Lower lobe of right lung (tissue), 2 donors: Measurements from ENCODE around the gene VAT1L. TPM values are rescaled to one million over a fixed set of nuclear protein-coding genes. Genes with fewer than 3 reads are reported as not detected.
A peak's percentile ranks its signal among the peaks of the same experiment; 100 is the strongest.

Experiments used
- ATAC-seq, 2 donors: fragments of 200-7000 bp; cut with Tn5 transposase; one replicate each; pipeline ENCODE4 v1.9.1; 2020 to 2022; ENCODE audit warnings: mild to moderate bottlenecking in 2 of 2, moderate library complexity in 2 of 2
- DNase-seq: peaks from one replicate; pipeline ENCODE4 v3.0.0-alpha.2; 2020
- H3K27ac ChIP-seq: fragments of 200-600 bp; one replicate; pipeline ENCODE4 v1.8.0; 2022
- H3K27me3 ChIP-seq: fragments of 200-600 bp; one replicate; pipeline ENCODE4 v1.8.0; 2022; ENCODE audit warnings: low read depth
- H3K36me3 ChIP-seq: fragments of 200-600 bp; one replicate; pipeline ENCODE4 v1.8.0; 2022; ENCODE audit warnings: mild to moderate bottlenecking
- H3K4me1 ChIP-seq: fragments of 200-600 bp; one replicate; pipeline ENCODE4 v1.8.0; 2022
- H3K4me3 ChIP-seq: fragments of 200-600 bp; one replicate; pipeline ENCODE4 v1.8.0; 2022; ENCODE audit warnings: mild to moderate bottlenecking
- H3K9me3 ChIP-seq: fragments of 200-600 bp; one replicate; pipeline ENCODE4 v1.8.0; 2022
- intact Hi-C: fragments of 100-400 bp; cut with DNase I; formaldehyde crosslinking; loops from one replicate; pipeline ENCODE4 v1.11.0; 2022
- total RNA-seq: library from RNA; stranded (reverse); fragmentation: NEBNext Ultra II Directional; extraction: Animal tissue kit (Norgen Biotek cat#: 25700); gene quantifications from one replicate; pipeline ENCODE4 v1.2.1, GENCODE V29; 2021
- TF ChIP-seq, protein P1 (sequence below): fragments of 200-600 bp; IDR thresholded peaks from one replicate; pipeline ENCODE4 v1.8.0; 2022; ENCODE audit warnings: antibody characterized with exemption, mild to moderate bottlenecking
- donor health status: DM: no; HTN: yes; CAD: no; lungs with severe emphysema.

Gene VAT1L
- total RNA-seq, 1 donor from 2014 or later, result 0.38 TPM

GRCh38 chr16:77784441-77785372, 3.7 kb upstream of the VAT1L start:
- TF ChIP-seq, protein P1, sequence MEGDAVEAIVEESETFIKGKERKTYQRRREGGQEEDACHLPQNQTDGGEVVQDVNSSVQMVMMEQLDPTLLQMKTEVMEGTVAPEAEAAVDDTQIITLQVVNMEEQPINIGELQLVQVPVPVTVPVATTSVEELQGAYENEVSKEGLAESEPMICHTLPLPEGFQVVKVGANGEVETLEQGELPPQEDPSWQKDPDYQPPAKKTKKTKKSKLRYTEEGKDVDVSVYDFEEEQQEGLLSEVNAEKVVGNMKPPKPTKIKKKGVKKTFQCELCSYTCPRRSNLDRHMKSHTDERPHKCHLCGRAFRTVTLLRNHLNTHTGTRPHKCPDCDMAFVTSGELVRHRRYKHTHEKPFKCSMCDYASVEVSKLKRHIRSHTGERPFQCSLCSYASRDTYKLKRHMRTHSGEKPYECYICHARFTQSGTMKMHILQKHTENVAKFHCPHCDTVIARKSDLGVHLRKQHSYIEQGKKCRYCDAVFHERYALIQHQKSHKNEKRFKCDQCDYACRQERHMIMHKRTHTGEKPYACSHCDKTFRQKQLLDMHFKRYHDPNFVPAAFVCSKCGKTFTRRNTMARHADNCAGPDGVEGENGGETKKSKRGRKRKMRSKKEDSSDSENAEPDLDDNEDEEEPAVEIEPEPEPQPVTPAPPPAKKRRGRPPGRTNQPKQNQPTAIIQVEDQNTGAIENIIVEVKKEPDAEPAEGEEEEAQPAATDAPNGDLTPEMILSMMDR, result no peak
- Histone ChIP-seq H3K4me3 (no peak overlapping the region), H3K36me3 (no peaks in the 10 kb centered on the region), H3K27me3 (peaks cover 34% of the 10 kb centered on the region), H3K27ac (no peak overlapping the region), H3K9me3 (no peaks in the 10 kb centered on the region), H3K4me1 (peaks cover 16% of the 10 kb centered on the region)
- intact Hi-C loops, result loop anchor here (10.0 kb wide), 1 partner anchor 110 kb away; no protein-coding TSS in a partner anchor
- ATAC-seq, result no peak
- DNase-seq, result no peak

DNA sequence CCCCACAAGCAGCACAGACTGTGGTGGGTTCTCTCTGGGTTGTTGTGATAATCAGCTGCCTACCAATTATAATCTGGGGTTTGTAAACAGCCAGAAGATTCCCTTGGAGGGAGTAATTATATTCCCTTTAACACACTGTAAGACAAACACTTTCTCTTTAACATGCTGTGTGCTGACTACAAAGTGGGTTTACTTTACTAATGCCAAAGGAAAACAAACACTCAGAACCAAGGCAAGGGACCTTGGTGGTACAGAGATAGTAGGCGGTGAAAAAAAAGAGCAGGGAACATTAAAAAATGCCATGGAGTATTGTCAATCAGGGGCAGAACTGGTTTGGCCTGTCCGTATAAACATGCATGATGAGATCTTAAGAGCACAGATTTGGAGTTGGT, 3.0 kb upstream of the VAT1L start:
- Histone ChIP-seq H3K27ac (no peak overlapping the region), H3K9me3 (no peaks in the 10 kb centered on the region), H3K4me1 (peaks cover 16% of the 10 kb centered on the region), H3K4me3 (no peak overlapping the region), H3K36me3 (no peaks in the 10 kb centered on the region), H3K27me3 (peaks cover 39% of the 10 kb centered on the region)
- TF ChIP-seq, protein P1, result no peak
- ATAC-seq (no peak), DNase-seq (no peak)
- intact Hi-C loops, result loop anchor here (10.0 kb wide), 1 partner anchor 111 kb away; no protein-coding TSS in a partner anchor

- DNase-seq, result no peak
- H3K4me1 ChIP-seq, result peaks cover 16% of the 10 kb centered on the region
- intact Hi-C loops, result loop anchor here (10.0 kb wide), 1 partner anchor 112 kb away; no protein-coding TSS in a partner anchor
- no peaks in the 10 kb centered on the region for H3K9me3 ChIP-seq
- H3K27ac ChIP-seq, result no peak overlapping the region
- no peak overlapping the region for H3K4me3 ChIP-seq
- H3K36me3 ChIP-seq, result no peaks in the 10 kb centered on the region
- TF ChIP-seq, protein P1, result no peak
- peaks cover 46% of the 10 kb centered on the region for H3K27me3 ChIP-seq
- ATAC-seq, result no peak
Measured at GRCh38 chr16:77786186-77786847, 2.0 kb upstream of the VAT1L start.

DNA sequence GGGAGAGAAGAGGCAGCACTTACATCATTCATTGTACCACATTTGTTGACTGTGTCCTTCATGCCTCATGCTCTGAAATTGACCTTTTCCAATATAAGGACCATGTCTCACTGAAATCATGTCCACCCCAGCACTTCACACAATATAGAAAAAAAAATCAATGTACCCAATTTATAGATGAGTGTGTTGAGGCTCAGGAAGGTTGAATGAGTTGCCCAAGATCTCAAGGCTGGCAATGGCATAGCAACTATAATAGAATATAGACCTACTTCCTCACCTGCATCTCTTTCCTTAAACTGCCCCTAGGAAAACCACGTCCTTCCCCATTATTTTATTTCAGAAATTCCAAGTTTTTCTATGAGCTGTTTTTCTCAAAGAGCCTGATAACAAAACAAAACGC, 912 bp upstream of the VAT1L start:
- TF ChIP-seq, protein P1, result no peak
- ATAC-seq (no peak), DNase-seq (no peak)
- H3K9me3 ChIP-seq, result no peaks in the 10 kb centered on the region
- H3K27ac ChIP-seq, result no peak overlapping the region
- H3K27me3 ChIP-seq, result peaks cover 46% of the 10 kb centered on the region
- intact Hi-C loops, result loop anchor here (10.0 kb wide), 1 partner anchor 113 kb away; no protein-coding TSS in a partner anchor
- H3K4me3 ChIP-seq, result no peak overlapping the region
- peaks cover 16% of the 10 kb centered on the region for H3K4me1 ChIP-seq
- no peaks in the 10 kb centered on the region for H3K36me3 ChIP-seq

DNA sequence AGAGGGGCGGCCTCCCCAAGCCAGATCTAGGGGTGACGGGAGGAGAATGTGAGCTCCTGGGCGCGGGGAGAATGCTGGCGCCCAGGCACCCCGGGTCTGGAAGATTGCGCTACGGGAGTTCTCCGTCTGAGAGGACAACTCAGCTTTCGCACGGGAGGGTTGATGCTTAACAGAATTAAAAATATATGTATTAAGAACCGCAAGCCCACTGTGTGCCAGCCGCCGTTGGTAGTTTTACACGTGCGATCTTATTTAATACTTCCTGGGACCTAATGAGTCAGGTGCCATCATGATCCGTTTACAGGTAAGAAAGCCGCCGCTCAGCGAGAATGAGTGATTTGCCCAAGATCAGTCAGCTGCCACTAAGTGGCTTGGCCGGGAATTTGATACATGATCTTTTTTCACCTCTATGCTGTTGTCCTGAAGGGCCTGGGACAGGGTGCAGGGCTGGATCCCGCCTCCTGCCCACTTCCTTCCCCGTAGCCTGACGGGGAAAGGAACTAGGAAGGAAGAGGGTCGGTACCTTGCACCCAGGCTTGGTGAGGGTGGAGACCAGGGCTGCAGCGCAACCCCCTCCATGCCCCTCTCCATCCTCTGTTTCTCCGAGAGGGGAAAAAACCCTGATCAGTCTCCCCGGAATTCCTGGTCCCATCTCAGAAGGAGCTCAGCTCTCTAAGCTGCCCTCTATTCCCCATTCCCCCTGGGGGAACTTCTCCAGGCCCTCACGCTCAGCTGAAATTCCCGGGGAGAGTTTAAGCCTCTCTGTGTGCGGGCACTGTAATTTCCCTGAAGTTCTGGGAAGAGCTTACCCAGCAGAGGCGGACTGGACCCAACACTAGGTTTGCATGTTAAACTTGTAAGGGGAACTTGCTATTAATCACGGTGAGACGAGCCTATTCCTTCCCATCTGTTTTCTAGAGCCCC, 983 bp downstream of the VAT1L start:
- intact Hi-C loops, result loop anchor here (10.0 kb wide), 1 partner anchor 115 kb away; no protein-coding TSS in a partner anchor
- DNase-seq (no peak), ATAC-seq (no peak)
- H3K4me1 ChIP-seq, result peaks cover 16% of the 10 kb centered on the region
- H3K4me3 ChIP-seq, result peak overlapping the region; percentile 54
- TF ChIP-seq, protein P1, result no peak
- peaks cover 46% of the 10 kb centered on the region for H3K27me3 ChIP-seq
- no peaks in the 10 kb centered on the region for H3K9me3 ChIP-seq
- H3K36me3 ChIP-seq, result no peaks in the 10 kb centered on the region
- no peak overlapping the region for H3K27ac ChIP-seq
